Measurements from ENCODE around the gene PAF1.

GRCh38 chr19:39389631-39390414, 1.1 kb downstream of the PAF1 start:
- TF ChIP-seq CTCF (IDR thresholded peaks at IDR 0.05; ENCODE audit: extremely low read depth in 1 of 2, insufficient read depth in 1 of 2, low read depth in 1 of 2, low read length in 2 of 2) (no peak), POLR2A (IDR thresholded peaks at IDR 0.05; ENCODE audit: low read depth, low read length) (no peak), MAX (IDR thresholded peaks at IDR 0.05; ENCODE audit: insufficient read depth, insufficient read length) (no peak), MYC (IDR thresholded peaks at IDR 0.05; ENCODE audit: low read depth, low read length) (no peak), EZH2 (IDR thresholded peaks at IDR 0.05; ENCODE audit: borderline replicate concordance, low read depth, low read length, severe bottlenecking) (no peak)

Measured in endothelial cell of umbilical vein (primary cell).